Smooth muscle cell (in vitro differentiated cells): Measurements from ENCODE around the gene TANK. TPM values are rescaled to one million over a fixed set of nuclear protein-coding genes. Genes with fewer than 3 reads are reported as not detected.
"Not testable (repeated sequence)": the region's sequence is repeated elsewhere in the genome, so short reads cannot be mapped to it uniquely, and the experiment has no call there.

Experiments used
- DNase-seq: peaks from one replicate; lab custom pipeline; 2025; ENCODE audit not compliant: unreplicated experiment; lab: John Stamatoyannopoulos, UW
- H2AFZ ChIP-seq: fragments of 200-600 bp; sonication (generic); 2 replicates; pipeline ENCODE4 v1.6.0; 2016; ENCODE audit warnings: antibody characterized with exemption, low read depth, mild to moderate bottlenecking
- H3F3A ChIP-seq: fragments of 200-600 bp; sonication (generic); 2 replicates; pipeline ENCODE4 v1.6.0; 2017; ENCODE audit warnings: antibody characterized with exemption, low read depth
- H3K27ac ChIP-seq: fragments of 200-600 bp; sonication (generic); 2 replicates; pipeline ENCODE4 v1.5.1; 2016; ENCODE audit warnings: low read depth, mild to moderate bottlenecking
- H3K27me3 ChIP-seq: fragments of 200-600 bp; sonication (generic); 2 replicates; pipeline ENCODE4 v1.6.1; 2016; ENCODE audit warnings: low read depth, mild to moderate bottlenecking
- H3K36me3 ChIP-seq: fragments of 200-600 bp; sonication (generic); 2 replicates; pipeline ENCODE4 v1.5.1; 2016; ENCODE audit warnings: low read depth
- H3K4me1 ChIP-seq: fragments of 200-600 bp; sonication (generic); 2 replicates; pipeline ENCODE4 v1.5.1; 2016; ENCODE audit warnings: low read depth
- H3K4me2 ChIP-seq: fragments of 200-600 bp; sonication (generic); 2 replicates; pipeline ENCODE4 v1.6.0; 2016; ENCODE audit warnings: mild to moderate bottlenecking
- H3K4me3 ChIP-seq: fragments of 200-600 bp; sonication (generic); 2 replicates; pipeline ENCODE4 v1.5.1; 2016; ENCODE audit warnings: mild to moderate bottlenecking
- H3K79me2 ChIP-seq: fragments of 200-600 bp; sonication (generic); 2 replicates; pipeline ENCODE4 v1.6.0; 2016; ENCODE audit warnings: low read depth, mild to moderate bottlenecking
- H3K9ac ChIP-seq: fragments of 200-600 bp; sonication (generic); 2 replicates; pipeline ENCODE4 v1.6.0; 2016; ENCODE audit warnings: low read depth
- H3K9me3 ChIP-seq: fragments of 200-600 bp; sonication (generic); replicated peaks from 2 replicates; pipeline ENCODE4 v1.5.1; 2016; ENCODE audit warnings: low read depth
- H4K20me1 ChIP-seq: fragments of 200-600 bp; sonication (generic); 2 replicates; pipeline ENCODE4 v1.6.0; 2016; ENCODE audit warnings: low read depth
- CTCF ChIP-seq: fragments of 200-600 bp; sonication (generic); IDR thresholded peaks from 2 replicates; pipeline ENCODE4 v1.5.1; 2017; ENCODE audit warnings: borderline replicate concordance, mild to moderate bottlenecking, antibody characterized with exemption; ENCODE audit not compliant: insufficient read depth, poor library complexity, severe bottlenecking
- WGBS: methylation state at CpG from one replicate; pipeline ENCODE4 v1.1.7; 2016; ENCODE audit warnings: low lambda C conversion rate; 5-methylcytosine and 5-hydroxymethylcytosine counted together
- polyA plus RNA-seq: library from polyadenylated mRNA; unstranded; fragments of >200 nt; fragmentation: Nextera tagmentation; extraction: Ambion mirVana; gene quantifications from 2 replicates; pipeline ENCODE4 v1.2.1, GENCODE V29; 2016
- total RNA-seq: library from RNA; depleted of rRNA; stranded (reverse); fragments of >200 nt; gene quantifications from 2 replicates; pipeline ENCODE4 v1.2.3, GENCODE V29; 2014

TANK gene
- total and polyA plus RNA-seq, 2 experiments from 2014 or later: 47.9 to 94.2 TPM

- no peak overlapping the region for H3K9ac ChIP-seq
- no peaks in the 10 kb centered on the region for H3K79me2 ChIP-seq
- no peaks in the 10 kb centered on the region for H3K36me3 ChIP-seq
- no peak for DNase-seq
- no peaks in the 10 kb centered on the region for H3K4me1 ChIP-seq
- H3K27me3 ChIP-seq: no peaks in the 10 kb centered on the region
- no peak for TF ChIP-seq CTCF
- WGBS: 94% methylated on average over 3 of the region's 3 CpGs
- H2AFZ ChIP-seq: no peak overlapping the region
- H3F3A ChIP-seq: no peaks in the 10 kb centered on the region
- no peak overlapping the region for H3K4me2 ChIP-seq
- H3K9me3 ChIP-seq: no peaks in the 10 kb centered on the region
- H4K20me1 ChIP-seq: no peaks in the 10 kb centered on the region
- H3K27ac ChIP-seq: no peak overlapping the region
- no peak overlapping the region for H3K4me3 ChIP-seq
These were observed 108.9 kb downstream of the TANK start for GRCh38 chr2:161269111-161269510.

GRCh38 chr2:161273038-161273760 is 113.0 kb downstream of the TANK start:
- H4K20me1 ChIP-seq: no peaks in the 10 kb centered on the region
- no peaks in the 10 kb centered on the region for H3K27me3 ChIP-seq
- no peak overlapping the region for H3K4me2 ChIP-seq
- no peak overlapping the region for H3K9ac ChIP-seq
- H3K27ac ChIP-seq: no peak overlapping the region
- WGBS: 33% methylated on average over 5 of the region's 5 CpGs
- TF ChIP-seq CTCF: peak; percentile 68
- H3K79me2 ChIP-seq: no peaks in the 10 kb centered on the region
- no peaks in the 10 kb centered on the region for H3F3A ChIP-seq
- DNase-seq: no peak
- H3K4me1 ChIP-seq: no peaks in the 10 kb centered on the region
- H3K36me3 ChIP-seq: no peaks in the 10 kb centered on the region
- H2AFZ ChIP-seq: no peak overlapping the region
- H3K4me3 ChIP-seq: no peak overlapping the region
- H3K9me3 ChIP-seq: no peaks in the 10 kb centered on the region

- H3F3A ChIP-seq, H3K4me1 ChIP-seq, H3K9ac ChIP-seq, H3K9me3 ChIP-seq, H3K4me3 ChIP-seq, DNase-seq, H3K27me3 ChIP-seq, H3K79me2 ChIP-seq, H4K20me1 ChIP-seq, H3K4me2 ChIP-seq, H3K36me3 ChIP-seq, H3K27ac ChIP-seq, H2AFZ ChIP-seq: not testable (repeated sequence)
- 64% methylated on average over 11 of the region's 11 CpGs for WGBS
These were observed 118.5 kb downstream of the TANK start for GRCh38 chr2:161278564-161279229.

- not testable (repeated sequence) for H3K79me2 ChIP-seq, H3K4me1 ChIP-seq, H3K9ac ChIP-seq, H3F3A ChIP-seq, H3K36me3 ChIP-seq, H3K4me2 ChIP-seq, DNase-seq, H3K27ac ChIP-seq, H2AFZ ChIP-seq, H3K4me3 ChIP-seq, H3K9me3 ChIP-seq, H3K27me3 ChIP-seq, H4K20me1 ChIP-seq
- WGBS: 76% methylated on average over 5 of the region's 5 CpGs
These were observed 119.1 kb downstream of the TANK start for GRCh38 chr2:161279230-161279815.
